GM18520 (cell line): ENCODE data around the gene C17orf107.

Source experiments
- ATAC-seq: cut with Tn5 transposase; IDR thresholded peaks from one replicate; pipeline ENCODE4 v1.9.1; 2021; ENCODE audit not compliant: unreplicated experiment

The C17orf107 gene

DNA sequence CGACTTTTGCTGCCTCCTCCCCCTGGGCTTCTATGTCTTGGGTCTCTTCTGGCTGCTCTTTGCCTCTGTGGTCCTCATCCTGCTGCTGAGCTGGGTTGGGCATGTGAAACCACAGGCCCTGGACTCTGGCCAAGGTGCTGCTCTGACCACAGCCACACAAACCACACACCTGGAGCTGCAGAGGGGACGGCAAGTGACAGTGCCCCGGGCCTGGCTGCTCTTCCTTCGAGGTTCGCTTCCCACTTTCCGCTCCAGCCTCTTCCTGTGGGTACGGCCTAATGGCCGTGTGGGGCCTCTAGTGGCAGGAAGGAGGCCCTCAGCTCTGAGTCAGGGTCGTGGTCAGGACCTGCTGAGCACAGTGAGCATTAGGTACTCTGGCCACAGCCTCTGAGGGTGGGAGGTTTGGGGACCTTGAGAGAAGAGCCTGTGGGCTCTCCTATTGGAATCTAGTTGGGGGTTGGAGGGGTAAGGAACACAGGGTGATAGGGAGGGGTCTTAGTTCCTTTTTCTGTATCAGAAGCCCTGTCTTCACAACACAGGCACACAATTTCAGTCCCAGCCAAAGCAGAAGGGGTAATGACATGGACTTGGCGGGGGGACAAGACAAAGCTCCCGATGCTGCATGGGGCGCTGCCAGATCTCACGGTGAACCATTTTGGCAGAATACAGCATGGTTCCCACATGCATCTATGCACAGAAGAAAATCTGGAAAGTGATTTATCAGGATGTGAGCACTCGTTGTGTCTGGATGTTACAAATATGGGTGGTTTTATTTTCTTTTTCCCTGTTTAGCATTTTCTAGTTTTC lies 35.0 kb downstream of the C17orf107 start:
- ATAC-seq: no peak

DNA sequence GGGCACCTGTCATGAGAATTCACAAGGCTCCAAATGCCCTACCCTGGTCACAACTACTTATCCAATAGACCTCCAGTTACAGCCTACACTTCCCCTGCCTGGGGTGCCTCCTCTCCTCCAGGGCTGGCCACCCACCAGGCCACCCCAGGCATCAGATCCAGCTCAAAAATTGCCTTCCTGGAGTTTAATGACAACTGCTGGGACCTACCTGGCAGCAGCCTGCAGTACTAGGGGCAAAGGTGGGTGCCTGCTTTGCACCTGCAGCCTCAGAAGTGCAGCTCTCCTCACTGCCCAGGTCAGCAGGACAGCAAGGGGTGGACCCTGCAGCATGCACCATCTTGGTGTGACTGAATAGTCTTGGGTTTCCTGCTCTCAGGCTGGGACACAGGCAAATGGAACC lies 36.3 kb downstream of the C17orf107 start:
- no peak for ATAC-seq

DNA sequence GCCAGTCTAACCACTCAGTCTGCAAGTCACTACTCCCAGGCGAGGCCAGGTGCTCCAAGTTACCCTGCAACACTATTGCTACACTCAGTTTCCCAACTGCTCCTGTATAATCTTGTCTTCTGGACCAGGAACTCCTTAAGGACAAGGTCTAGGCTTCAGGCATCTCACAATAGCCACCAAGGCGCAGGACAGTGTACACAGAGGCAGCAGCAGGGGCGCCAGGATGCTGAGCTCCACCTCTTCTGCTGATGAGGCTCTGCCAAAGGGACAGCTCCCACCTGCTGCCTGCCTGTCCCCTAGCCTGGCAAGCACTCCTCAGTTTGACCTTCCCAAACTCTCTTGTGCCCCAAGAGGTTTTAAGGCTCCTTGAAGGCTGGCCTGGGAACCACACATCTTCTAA lies 37.1 kb downstream of the C17orf107 start:
- ATAC-seq: no peak

DNA sequence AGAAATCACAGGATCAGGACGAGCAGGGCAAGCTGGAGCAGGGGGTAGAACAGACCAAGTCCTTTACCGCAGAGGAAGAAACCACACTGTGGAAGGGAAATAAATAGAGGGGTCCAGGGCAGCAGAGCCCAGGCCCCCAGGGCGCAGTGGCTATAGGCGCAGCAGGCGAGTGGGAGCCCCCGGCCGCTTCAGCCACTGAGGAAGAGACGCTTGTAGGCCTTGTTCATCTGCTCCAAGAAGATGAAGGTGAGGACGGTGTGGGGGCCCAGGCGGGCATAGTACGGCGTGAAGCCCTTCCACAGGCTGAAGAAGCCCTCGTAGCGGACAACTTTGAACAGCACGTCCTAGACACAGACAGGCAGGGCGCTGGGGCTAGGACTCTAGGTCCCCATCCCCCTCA lies 38.2 kb downstream of the C17orf107 start:
- ATAC-seq: no peak

DNA sequence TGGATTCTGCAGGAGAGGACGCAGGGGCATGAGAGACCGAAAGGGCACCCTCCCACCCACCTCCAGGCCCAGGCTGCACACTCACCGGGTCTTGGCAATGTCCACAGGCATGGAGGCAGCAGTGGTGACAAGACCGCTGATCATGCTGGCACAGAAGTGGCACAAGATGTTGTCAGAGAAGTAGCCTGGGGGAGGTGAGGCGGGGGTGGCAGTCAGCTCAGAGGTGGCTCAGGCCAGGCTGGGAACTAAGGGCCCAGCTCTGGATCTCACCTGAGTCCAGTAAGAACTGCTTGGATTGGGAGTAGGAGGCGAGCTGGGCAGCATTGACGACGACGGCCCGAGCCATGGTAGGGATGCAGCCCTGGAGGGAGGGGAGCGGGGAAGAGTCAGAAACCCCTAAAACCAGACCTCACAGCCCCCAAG lies 38.7 kb downstream of the C17orf107 start:
- no peak for ATAC-seq

DNA sequence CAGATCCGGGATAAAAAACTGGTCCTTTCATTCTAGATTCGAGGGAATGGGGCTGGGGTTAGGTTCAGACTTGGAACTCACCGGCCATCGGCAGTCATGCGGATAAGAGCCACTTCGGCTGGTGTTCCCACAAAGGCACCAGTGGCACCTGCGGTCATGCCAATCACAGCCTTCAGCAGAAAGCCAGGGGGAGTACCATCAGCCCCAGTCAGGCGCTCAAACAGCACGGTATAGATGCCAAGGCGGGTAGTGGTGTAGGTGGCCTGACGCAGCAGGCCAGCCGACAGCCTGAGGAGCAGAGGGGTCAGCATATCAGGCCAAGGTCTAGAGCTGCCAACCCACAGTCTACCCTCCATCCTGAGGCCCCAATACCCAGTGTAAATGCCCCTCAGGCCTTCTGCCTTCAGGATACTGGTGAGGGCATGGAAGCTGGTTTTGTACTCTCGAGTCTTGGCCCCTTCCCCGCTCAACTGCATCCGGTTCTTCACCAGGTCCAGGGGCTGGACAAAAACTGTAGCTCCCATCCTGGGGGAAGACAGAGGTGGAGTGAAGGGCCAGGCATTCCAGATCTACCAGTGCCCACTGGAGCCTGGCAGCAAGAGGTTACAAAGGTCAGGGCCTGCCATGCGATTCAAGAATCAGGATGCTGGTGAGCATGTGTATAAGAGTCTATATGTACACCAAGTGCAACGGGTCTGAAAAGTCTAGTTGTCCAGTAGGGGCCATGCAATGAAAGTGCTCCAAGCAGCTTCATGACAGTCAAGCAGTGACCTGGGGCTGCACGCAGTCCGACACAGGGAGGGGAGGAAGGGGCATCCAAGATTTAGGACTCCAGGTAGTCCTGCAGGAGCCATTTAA lies 39.6 kb downstream of the C17orf107 start:
- no peak for ATAC-seq

DNA sequence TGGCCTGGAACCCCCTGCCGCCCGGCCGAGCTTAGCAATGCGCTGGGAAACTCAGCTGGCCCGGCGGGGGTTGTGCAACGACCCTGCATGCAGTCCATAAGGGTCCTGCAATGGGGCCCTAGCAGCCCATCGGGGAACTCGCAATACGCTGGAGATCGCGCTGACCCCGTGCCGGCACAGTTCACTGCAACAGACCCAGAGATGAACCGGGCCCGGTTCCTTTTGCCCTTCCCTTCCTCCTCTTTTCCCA lies 40.1 kb downstream of the C17orf107 start:
- ATAC-seq: peak; percentile 6

DNA sequence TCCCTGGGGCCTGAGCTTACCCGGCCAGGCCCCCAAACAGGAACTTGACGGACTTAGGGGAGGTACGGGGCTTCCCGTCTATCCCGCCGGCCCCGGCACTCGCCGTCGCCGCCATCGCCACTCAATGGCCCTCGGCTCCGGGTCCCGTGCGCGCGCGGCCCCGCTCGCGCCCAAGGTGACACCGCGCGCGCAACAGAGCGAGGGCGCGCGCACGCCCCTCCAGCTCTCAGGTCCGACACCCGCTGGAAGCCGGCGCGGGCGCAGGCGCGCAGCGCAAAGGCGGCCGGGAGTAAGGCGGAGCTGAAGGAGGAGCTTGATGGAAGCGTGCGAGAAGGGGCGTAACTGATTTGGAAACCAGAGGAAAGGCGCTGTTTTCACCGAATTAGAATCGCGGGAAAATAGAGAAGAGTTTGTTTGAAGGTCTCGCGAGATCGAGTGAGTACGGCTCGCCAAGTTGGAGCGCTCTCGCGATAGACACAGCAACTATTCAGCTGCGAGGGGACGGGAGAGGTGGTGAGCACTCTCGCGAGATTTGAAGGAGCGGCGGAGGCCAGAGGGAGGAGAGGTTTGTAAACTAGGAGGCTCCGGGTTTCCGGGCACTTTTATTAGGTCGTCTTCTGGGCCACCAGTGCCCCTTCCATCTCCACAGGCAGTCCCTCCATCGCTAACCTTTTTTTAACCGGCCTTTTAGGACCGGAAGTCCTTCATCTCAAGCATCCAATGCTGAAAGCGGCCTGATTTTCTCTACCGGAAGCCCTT lies 40.6 kb downstream of the C17orf107 start, which contains the start of the genes RNF167 and SLC25A11:
RNF167 (plus strand) TSS at position 473 of the 759 bp plus-strand sequence. CDS start 642 bp downstream, outside the sequence.
SLC25A11 (minus strand) TSS at position 251 of the 759 bp plus-strand sequence; CDS start at position 115, 136 bp downstream.
- peak; percentile 76 for ATAC-seq

DNA sequence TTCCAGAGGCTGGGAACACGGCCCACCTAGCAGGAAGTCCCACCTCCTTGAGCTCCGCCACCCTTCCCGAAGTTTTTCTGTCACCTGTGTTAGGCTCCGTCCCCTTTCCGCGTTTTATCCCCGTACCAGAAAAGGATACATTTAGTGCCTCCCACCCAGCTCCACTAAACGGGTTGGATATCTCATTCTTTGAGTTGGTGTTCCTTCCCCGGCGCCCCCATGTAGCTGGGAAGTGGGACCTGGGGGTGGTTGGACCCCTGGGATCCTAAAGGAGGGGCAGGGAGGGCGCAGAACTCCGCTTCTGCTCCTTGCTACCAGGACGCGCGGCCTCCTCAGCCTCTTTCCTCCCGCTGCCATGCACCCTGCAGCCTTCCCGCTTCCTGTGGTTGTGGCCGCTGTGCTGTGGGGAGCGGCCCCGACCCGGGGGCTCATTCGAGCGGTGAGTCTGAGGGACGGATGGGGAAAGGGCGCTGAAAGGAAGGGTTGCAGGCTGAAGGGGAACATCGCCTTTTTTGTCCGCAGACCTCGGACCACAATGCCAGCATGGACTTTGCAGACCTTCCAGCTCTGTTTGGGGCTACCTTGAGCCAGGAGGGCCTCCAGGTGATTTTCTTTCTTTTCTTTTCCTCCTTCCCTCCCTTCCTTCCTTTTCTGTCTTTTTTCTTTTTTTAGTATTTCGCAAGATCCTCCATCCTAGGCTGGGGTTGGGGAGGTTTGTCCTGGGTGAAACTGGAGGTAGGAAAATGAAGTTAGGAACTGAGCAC lies 41.4 kb downstream of the C17orf107 start:
- no peak for ATAC-seq

DNA sequence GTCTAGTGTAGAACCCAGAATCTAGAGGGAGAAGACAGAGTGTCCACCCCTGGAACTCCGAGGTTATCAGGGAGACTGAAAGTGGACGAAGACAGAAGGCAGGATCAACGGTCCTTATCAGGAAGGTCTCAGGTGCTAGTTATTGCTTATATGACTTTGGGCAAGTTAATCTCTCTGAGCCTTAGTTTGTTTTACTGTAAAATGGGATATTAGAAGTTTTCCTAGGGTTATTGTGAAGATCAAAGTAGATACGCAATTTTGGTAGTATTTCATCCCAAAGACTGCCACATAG lies 41.9 kb downstream of the C17orf107 start:
- no peak for ATAC-seq

DNA sequence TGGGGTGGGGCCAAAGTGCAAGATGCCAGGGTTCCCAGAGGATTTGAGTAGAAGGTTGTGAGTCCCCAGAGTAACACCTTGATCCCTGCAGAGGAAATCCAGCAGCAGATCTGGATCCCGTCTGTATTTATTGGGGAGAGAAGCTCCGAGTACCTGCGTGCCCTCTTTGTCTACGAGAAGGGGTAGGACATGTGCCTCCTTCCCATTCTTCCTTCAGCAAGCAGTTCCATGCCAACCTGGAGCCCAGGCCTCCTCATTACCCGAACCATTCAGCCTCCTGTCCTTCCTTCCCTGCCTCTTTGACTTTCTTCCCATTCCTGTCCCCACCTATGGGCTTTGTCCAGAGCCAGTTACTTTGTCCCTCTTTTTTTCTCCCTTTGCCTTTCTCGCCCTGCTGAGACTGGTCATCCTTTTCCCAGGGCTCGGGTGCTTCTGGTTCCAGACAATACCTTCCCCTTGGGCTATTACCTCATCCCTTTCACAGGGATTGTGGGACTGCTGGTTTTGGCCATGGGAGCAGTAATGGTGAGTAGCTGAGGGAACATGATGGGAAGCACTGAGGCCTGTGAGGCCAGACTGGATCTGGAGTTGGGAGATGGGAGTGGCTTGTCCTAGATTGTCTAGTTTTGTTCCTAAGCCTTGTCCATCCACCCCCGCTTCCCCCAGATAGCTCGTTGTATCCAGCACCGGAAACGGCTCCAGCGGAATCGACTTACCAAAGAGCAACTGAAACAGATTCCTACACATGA lies 43.6 kb downstream of the C17orf107 start:
- ATAC-seq: no peak

DNA sequence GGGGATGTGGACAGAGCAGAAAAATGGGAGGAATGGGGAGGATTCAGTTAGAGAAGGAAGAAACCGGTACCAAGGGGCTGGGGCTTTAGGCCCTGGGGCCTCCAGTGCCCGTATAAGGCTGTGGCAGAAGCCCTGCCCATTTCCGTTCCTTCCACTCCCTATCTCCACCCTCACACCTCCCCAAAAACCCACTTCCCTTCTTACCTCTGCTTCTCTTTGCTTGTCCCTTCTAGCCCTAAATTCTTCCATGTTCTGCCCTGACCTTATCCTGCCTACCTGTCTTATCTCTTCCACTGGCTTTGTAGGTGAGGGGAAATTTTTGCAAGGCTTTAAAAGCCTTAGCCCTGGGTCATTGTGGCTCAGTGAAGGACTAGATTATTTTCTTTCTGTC lies 44.8 kb downstream of the C17orf107 start:
- ATAC-seq: no peak

DNA sequence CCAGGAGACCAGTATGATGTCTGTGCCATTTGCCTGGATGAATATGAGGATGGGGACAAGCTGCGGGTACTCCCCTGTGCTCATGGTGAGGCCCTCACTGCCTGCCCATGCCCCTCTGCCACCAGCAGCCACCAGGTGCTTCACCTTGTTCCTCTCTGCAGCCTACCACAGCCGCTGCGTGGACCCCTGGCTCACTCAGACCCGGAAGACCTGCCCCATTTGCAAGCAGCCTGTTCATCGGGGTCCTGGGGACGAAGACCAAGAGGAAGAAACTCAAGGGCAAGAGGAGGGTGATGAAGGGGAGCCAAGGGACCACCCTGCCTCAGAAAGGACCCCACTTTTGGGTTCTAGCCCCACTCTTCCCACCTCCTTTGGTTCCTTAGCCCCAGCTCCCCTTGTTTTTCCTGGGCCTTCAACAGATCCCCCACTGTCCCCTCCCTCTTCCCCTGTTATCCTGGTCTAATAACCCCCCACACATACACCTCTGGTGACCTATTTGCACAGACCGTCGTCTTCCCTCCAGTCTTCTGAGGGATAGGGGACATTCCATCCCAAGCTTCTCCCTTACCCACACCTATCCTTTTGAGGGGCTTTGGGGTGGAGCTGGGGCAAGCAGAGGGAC lies 45.3 kb downstream of the C17orf107 start:
- ATAC-seq: no peak

DNA sequence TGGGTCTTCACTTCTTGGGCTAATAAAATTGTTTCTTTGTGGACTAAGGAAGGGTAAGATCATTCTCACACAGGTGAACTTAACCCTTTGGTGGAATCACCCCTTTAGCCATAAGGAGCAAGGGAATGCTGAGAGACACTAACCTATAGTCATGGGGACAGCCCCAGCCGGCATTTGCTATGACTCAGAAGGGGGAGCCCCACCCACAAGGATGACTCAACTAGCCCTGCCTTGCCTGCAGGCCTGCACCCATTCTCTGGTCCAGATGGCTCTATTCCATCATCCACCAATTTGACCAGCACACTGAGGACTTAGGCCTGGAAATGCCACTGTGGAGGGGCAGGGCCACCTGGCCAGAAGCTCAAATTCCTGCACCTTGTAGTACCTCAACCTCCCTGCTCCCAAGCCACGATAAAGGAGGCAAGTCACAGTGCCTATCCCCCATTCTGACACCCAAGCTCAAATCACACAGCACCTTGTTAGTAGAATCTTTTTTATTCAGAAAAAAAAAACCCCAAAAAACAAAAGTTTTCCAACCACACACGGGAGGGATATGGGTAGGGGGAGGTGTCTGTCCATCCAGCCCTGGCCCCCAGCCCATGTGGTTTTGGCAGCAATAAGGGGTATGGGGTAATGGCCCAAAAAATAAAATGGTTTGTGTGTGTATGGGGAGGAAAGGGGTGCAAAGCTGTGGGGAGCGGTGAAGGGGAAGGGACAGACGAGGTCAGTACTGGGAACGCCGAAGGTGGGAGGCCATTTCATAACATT lies 46.0 kb downstream of the C17orf107 start:
- ATAC-seq: no peak

DNA sequence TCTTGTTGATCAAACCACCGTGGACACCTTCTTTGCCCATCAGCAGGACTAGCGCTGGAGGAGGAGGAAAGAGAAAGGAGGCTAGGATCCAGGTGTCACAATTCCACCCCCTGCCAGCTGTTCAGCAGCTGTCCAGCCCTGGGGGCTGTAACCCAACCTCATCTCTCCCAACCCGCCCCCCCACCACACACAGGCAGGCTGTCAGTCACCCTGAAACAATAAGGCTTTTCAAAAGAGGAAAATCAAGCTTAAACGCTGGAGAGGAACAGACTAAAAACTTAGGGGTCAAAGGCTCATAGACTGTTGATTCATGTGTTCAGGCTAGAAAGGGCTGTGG lies 46.6 kb downstream of the C17orf107 start:
- ATAC-seq: no peak

DNA sequence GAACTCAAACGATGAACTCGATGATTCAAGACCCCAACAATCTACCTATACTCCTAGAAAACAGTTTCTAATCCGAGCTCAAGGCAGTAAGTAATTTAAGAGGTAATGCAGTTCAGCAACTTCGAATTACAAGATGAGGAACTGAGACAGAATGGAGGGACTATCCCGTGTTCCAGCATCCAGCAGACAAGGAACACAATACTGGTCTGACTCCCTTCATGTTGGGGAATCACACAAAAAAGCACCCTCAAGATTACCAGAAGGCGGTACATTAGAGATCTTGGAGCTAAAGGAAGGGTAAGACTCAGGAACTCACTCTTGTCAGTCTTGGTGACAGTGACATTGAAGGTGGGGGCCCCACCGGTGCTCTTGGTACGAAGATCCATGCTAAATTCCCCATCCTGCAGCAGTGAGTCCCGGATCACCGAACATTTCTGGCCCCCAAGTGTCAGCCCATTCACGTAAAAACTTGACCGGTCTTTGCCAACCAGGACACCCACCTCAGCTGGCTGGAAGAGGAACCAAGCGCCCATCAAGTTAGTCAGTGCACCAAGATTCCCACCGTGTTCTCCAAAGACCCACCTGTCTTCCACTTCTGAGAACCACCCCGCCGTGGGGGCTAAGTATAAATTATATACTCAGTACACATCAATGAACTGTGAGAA lies 47.1 kb downstream of the C17orf107 start:
- no peak for ATAC-seq

DNA sequence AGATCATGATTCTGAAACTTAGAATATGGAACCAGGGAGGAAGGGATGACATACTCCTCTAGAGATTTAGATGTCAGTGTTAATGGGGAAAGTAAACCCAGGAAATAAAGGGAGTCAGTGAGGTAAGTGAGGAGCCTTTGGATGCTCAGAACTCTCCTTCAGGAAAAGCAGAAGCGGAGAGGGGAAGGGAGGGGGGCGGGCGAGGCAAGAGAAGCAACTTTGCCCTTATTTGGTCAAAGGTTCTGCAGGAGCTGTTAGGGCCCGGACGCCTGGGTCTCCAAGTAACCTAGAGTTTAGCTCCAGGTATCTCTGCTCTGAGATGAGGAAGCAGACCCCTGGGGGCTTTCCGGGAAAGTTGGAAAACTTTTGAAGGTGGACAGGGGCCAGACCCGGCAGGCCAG lies 47.7 kb downstream of the C17orf107 start:
- no peak for ATAC-seq

DNA sequence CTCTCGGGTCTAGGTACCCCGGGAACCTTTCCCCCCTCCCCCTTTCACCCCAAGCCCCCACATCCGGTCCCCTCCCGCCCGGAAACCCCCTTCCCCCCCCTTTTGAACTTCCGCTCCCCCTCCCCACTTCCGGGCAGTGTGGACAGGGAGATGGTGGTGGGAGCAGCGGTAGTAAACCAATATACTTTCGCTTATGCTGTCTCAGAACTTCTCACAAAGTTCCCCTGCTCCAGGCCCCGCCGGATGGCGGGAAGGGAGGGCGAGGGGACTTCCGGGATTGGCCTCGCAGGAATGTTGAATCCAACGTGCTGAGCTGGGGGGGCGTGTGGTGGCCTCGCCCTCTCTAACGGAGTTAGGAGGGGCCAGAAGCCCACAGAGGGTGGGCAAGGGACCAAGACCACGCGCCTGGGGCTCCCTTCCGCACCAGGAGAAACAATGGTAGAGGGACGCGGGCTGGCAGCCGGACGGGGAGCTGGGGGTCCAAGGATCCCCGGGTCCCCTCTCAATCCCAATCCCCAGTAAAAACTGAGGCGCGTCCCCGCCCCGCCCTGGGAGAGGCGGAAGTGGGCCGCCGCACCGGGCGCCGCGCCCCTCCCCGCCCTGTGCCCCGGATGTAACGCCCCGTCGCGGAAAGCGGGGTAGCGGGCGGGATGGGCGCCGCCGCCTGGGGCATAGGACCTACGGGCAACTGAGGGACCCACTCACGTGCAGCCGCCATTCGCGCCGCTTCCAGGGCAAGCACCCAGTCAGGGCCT lies 48.3 kb downstream of the C17orf107 start:
- ATAC-seq: no peak
